ENCODE results near the gene ETV7.

The ETV7 gene

GRCh38 chr6:36384095-36384494 is 3.4 kb downstream of the ETV7 start:
- no peaks in the 10 kb centered on the region for H3K27me3 ChIP-seq (ENCODE audit: insufficient read depth, low read length, poor library complexity, severe bottlenecking)

GRCh38 chr6:36383606-36384005 is 3.9 kb downstream of the ETV7 start:
- no peaks in the 10 kb centered on the region for H3K9me3 ChIP-seq (ENCODE audit: insufficient read depth, low read depth, low read length)
- H3K9ac ChIP-seq (ENCODE audit: low read depth, low read length, poor library complexity, severe bottlenecking), result no peak overlapping the region
- H3K36me3 ChIP-seq (ENCODE audit: insufficient read depth, low read length), result no peaks in the 10 kb centered on the region
- no peaks in the 10 kb centered on the region for H3K4me1 ChIP-seq (ENCODE audit: insufficient read depth, low read length, poor library complexity, severe bottlenecking)
- TF ChIP-seq EZH2phosphoT487 (IDR thresholded peaks at IDR 0.05; ENCODE audit: borderline replicate concordance) (no peak), CTCF (conservative IDR thresholded peaks at IDR 0.05; ENCODE audit: low read length) (no peak)
- no peak overlapping the region for H3K4me2 ChIP-seq (ENCODE audit: low read depth, low read length, poor library complexity, severe bottlenecking)
- H3K27me3 ChIP-seq (ENCODE audit: insufficient read depth, low read length, poor library complexity, severe bottlenecking), result no peaks in the 10 kb centered on the region
- H3F3A ChIP-seq (ENCODE audit: low read depth), result no peaks in the 10 kb centered on the region
- H3K79me2 ChIP-seq (ENCODE audit: insufficient read depth, low read length), result no peaks in the 10 kb centered on the region
- no peak overlapping the region for H3K4me3 ChIP-seq (ENCODE audit: low read length, poor library complexity, severe bottlenecking)
- no peaks in the 10 kb centered on the region for H3K9me2 ChIP-seq (replicated peaks; ENCODE audit: low read depth, low read length)
- H2AFZ ChIP-seq (ENCODE audit: low read length), result no peak overlapping the region
- no peaks in the 10 kb centered on the region for H4K20me1 ChIP-seq (ENCODE audit: insufficient read depth, low read length, poor library complexity, severe bottlenecking)

More at GRCh38 chr6:36384095-36384494, 3.4 kb downstream of the ETV7 start:
- no peak for TF ChIP-seq EZH2phosphoT487 (IDR thresholded peaks at IDR 0.05; ENCODE audit: borderline replicate concordance)
- TF ChIP-seq CTCF (conservative IDR thresholded peaks at IDR 0.05; ENCODE audit: low read length), result no peak
- Histone ChIP-seq H3K4me2 (ENCODE audit: low read depth, low read length, poor library complexity, severe bottlenecking) (no peak overlapping the region), H4K20me1 (ENCODE audit: insufficient read depth, low read length, poor library complexity, severe bottlenecking) (no peaks in the 10 kb centered on the region), H2AFZ (ENCODE audit: low read length) (no peak overlapping the region), H3K4me3 (ENCODE audit: low read length, poor library complexity, severe bottlenecking) (no peak overlapping the region), H3K9ac (ENCODE audit: low read depth, low read length, poor library complexity, severe bottlenecking) (no peak overlapping the region), H3K9me3 (ENCODE audit: insufficient read depth, low read depth, low read length) (no peaks in the 10 kb centered on the region), H3F3A (ENCODE audit: low read depth) (no peaks in the 10 kb centered on the region), H3K4me1 (ENCODE audit: insufficient read depth, low read length, poor library complexity, severe bottlenecking) (no peaks in the 10 kb centered on the region), H3K79me2 (ENCODE audit: insufficient read depth, low read length) (no peaks in the 10 kb centered on the region), H3K36me3 (ENCODE audit: insufficient read depth, low read length) (no peaks in the 10 kb centered on the region), H3K9me2 (replicated peaks; ENCODE audit: low read depth, low read length) (no peaks in the 10 kb centered on the region)

GRCh38 chr6:36382976-36383375 is 4.5 kb downstream of the ETV7 start:
- H3K9ac ChIP-seq (ENCODE audit: low read depth, low read length, poor library complexity, severe bottlenecking), result no peak overlapping the region
- no peaks in the 10 kb centered on the region for H3K9me2 ChIP-seq (replicated peaks; ENCODE audit: low read depth, low read length)
- no peaks in the 10 kb centered on the region for H3K27me3 ChIP-seq (ENCODE audit: insufficient read depth, low read length, poor library complexity, severe bottlenecking)
- H3K4me2 ChIP-seq (ENCODE audit: low read depth, low read length, poor library complexity, severe bottlenecking), result no peak overlapping the region
- H3K9me3 ChIP-seq (ENCODE audit: insufficient read depth, low read depth, low read length), result no peaks in the 10 kb centered on the region
- H3K4me3 ChIP-seq (ENCODE audit: low read length, poor library complexity, severe bottlenecking), result no peak overlapping the region
- H3F3A ChIP-seq (ENCODE audit: low read depth), result no peaks in the 10 kb centered on the region
- H3K79me2 ChIP-seq (ENCODE audit: insufficient read depth, low read length), result no peaks in the 10 kb centered on the region
- no peaks in the 10 kb centered on the region for H3K36me3 ChIP-seq (ENCODE audit: insufficient read depth, low read length)
- H3K4me1 ChIP-seq (ENCODE audit: insufficient read depth, low read length, poor library complexity, severe bottlenecking), result no peaks in the 10 kb centered on the region
- H4K20me1 ChIP-seq (ENCODE audit: insufficient read depth, low read length, poor library complexity, severe bottlenecking), result no peaks in the 10 kb centered on the region
- TF ChIP-seq CTCF (conservative IDR thresholded peaks at IDR 0.05; ENCODE audit: low read length), result no peak
- no peak for TF ChIP-seq EZH2phosphoT487 (IDR thresholded peaks at IDR 0.05; ENCODE audit: borderline replicate concordance)
- H2AFZ ChIP-seq (ENCODE audit: low read length), result no peak overlapping the region

Data from Loucy (cell line).